B cell (primary cell): ENCODE measurements around the gene STARD4.

ENCODE experiments used
- EZH2 ChIP-seq: IDR thresholded peaks from 2 replicates; pipeline ENCODE4 v1.6.1; 2012; ENCODE audit warnings: borderline replicate concordance, low read depth, mild to moderate bottlenecking, moderate library complexity, low read length; ENCODE audit not compliant: insufficient read depth, poor library complexity, severe bottlenecking
- TF ChIP-seq, protein P1 (sequence below): fragments of 200-600 bp; IDR thresholded peaks from one replicate; pipeline ENCODE4 v1.8.0; 2022; ENCODE audit warnings: antibody characterized with exemption, mild to moderate bottlenecking

DNA sequence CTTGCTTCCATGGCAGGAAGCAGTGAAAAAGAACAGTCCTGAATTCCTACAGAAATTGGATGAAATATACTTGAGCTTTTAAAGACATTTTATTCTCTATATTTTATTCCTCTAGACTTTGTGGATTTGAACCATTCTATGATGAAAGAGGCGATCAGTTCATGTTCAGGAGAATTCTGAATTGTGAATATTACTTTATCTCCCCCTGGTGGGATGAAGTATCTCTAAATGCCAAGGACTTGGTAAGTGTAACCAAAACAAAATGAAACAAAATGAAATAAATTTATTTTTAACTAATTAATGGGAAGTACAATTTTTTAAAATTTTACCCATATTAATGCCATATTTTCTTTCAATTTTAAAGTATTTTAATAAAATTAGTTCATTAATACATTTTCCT is 34.1 kb downstream of the STARD4 start:
- TF ChIP-seq, protein P1, sequence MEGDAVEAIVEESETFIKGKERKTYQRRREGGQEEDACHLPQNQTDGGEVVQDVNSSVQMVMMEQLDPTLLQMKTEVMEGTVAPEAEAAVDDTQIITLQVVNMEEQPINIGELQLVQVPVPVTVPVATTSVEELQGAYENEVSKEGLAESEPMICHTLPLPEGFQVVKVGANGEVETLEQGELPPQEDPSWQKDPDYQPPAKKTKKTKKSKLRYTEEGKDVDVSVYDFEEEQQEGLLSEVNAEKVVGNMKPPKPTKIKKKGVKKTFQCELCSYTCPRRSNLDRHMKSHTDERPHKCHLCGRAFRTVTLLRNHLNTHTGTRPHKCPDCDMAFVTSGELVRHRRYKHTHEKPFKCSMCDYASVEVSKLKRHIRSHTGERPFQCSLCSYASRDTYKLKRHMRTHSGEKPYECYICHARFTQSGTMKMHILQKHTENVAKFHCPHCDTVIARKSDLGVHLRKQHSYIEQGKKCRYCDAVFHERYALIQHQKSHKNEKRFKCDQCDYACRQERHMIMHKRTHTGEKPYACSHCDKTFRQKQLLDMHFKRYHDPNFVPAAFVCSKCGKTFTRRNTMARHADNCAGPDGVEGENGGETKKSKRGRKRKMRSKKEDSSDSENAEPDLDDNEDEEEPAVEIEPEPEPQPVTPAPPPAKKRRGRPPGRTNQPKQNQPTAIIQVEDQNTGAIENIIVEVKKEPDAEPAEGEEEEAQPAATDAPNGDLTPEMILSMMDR, result no peak
- TF ChIP-seq EZH2, result no peak
